ENCODE measurements around the gene URM1.
"Not testable (repeated sequence)": the region's sequence is repeated elsewhere in the genome, so short reads cannot be mapped to it uniquely, and the experiment has no call there.

The URM1 gene

DNA sequence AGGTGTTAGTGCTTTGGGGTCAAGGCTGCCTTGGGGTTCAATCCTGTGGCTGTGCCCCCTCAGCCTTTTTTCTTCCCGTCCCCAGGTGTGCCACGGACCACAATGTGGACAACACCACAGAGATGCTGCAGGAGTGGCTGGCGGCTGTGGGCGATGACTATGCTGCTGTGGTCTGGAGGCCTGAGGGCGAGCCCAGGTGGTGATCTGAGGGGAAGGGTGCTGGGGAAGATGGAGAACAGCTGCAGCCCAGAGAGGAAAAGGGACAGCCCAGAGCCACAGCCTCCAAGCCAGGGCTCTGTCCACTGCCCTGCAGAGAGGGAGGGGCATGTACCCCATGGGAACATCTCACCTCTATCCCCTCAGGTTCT lies 51.6 kb downstream of the URM1 start:
- no peaks in the 10 kb centered on the region for H3K9me3 ChIP-seq (ENCODE audit: low read length)
- H3K9ac ChIP-seq (ENCODE audit: low read length): no peak overlapping the region
- no peaks in the 10 kb centered on the region for H3F3A ChIP-seq (ENCODE audit: insufficient read depth, low read length)
- no peak overlapping the region for H2AFZ ChIP-seq (ENCODE audit: low read length)
- peaks cover 19% of the 10 kb centered on the region for H3K4me1 ChIP-seq (ENCODE audit: insufficient read depth, low read length, severe bottlenecking)
- H3K9me2 ChIP-seq (ENCODE audit: low read depth, low read length): no peaks in the 10 kb centered on the region
- H3K4me2 ChIP-seq (ENCODE audit: low read length): no peak overlapping the region
- TF ChIP-seq EZH2 (IDR thresholded peaks at IDR 0.05; ENCODE audit: borderline replicate concordance, low read length): no peak
- TF ChIP-seq, protein P1, sequence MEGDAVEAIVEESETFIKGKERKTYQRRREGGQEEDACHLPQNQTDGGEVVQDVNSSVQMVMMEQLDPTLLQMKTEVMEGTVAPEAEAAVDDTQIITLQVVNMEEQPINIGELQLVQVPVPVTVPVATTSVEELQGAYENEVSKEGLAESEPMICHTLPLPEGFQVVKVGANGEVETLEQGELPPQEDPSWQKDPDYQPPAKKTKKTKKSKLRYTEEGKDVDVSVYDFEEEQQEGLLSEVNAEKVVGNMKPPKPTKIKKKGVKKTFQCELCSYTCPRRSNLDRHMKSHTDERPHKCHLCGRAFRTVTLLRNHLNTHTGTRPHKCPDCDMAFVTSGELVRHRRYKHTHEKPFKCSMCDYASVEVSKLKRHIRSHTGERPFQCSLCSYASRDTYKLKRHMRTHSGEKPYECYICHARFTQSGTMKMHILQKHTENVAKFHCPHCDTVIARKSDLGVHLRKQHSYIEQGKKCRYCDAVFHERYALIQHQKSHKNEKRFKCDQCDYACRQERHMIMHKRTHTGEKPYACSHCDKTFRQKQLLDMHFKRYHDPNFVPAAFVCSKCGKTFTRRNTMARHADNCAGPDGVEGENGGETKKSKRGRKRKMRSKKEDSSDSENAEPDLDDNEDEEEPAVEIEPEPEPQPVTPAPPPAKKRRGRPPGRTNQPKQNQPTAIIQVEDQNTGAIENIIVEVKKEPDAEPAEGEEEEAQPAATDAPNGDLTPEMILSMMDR (IDR thresholded peaks at IDR 0.05; ENCODE audit: low read length): no peak
- no peaks in the 10 kb centered on the region for H3K36me3 ChIP-seq (ENCODE audit: insufficient read depth, low read length)
- H3K27ac ChIP-seq (ENCODE audit: low read depth, low read length, poor library complexity, severe bottlenecking): no peak overlapping the region
- H4K20me1 ChIP-seq (ENCODE audit: insufficient read depth, low read length): no peaks in the 10 kb centered on the region
- H3K27me3 ChIP-seq (ENCODE audit: insufficient read depth, low read length): peaks cover 7% of the 10 kb centered on the region; the same call in 1 of the 2 replicates
- no peaks in the 10 kb centered on the region for H3K79me2 ChIP-seq (ENCODE audit: insufficient read depth, low read length)
- H3K4me3 ChIP-seq (ENCODE audit: low read depth, low read length, poor library complexity, severe bottlenecking): no peak overlapping the region

DNA sequence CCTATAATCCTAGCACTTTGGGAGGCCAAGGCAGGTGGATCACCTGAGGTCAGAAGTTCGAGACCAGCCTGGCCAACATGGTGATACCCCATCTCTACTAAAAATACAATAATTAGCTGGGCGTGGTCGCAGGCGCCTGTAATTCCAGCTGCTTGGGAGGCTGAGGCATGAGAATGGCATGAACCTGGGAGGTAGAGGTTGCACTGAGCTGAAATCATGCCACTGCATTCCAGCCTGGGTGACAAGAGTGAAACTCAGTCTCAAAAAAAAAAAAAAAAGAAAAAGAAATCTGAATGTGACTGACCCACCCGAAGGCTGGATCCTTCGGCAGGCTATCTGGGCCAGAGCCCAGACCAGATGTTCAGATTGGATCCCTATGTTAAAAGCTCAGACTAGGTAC lies 52.2 kb downstream of the URM1 start:
- H4K20me1 ChIP-seq (ENCODE audit: insufficient read depth, low read length); H2AFZ ChIP-seq (ENCODE audit: low read length); H3K4me3 ChIP-seq (ENCODE audit: low read depth, low read length, poor library complexity, severe bottlenecking); H3K9me2 ChIP-seq (ENCODE audit: low read depth, low read length); H3K9me3 ChIP-seq (ENCODE audit: low read length); H3K9ac ChIP-seq (ENCODE audit: low read length); H3K36me3 ChIP-seq (ENCODE audit: insufficient read depth, low read length); H3K27me3 ChIP-seq (ENCODE audit: insufficient read depth, low read length); H3K4me2 ChIP-seq (ENCODE audit: low read length); H3K79me2 ChIP-seq (ENCODE audit: insufficient read depth, low read length); H3F3A ChIP-seq (ENCODE audit: insufficient read depth, low read length); H3K27ac ChIP-seq (ENCODE audit: low read depth, low read length, poor library complexity, severe bottlenecking): not testable (repeated sequence)
- H3K4me1 ChIP-seq (ENCODE audit: insufficient read depth, low read length, severe bottlenecking): peaks cover 19% of the 10 kb centered on the region

DNA sequence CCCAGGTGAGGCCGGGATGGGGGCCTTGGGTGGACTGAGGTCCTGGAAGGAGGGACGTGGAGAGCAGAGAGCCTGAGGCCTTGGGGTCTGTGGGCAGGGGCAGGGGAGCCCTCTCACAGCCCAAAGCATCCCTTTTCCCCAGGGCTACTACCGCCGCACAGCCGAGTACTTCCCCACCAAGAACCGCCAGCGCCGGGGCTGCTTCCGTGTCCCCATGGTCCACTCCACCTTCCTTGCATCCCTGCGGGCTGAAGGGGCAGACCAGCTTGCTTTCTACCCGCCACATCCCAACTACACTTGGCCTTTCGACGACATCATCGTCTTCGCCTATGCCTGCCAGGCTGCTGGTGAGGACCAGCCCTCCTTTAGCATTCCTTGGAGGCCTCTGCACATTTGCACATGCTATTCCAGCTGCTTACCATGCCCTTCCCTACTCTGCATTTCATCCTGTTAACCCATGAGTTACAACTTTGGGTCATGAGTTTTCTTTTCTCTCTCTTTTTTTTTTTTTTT lies 53.1 kb downstream of the URM1 start:
- Histone ChIP-seq H3K27me3 (ENCODE audit: insufficient read depth, low read length) (peaks cover 11% of the 10 kb centered on the region; the same call in 1 of the 2 replicates), H3K36me3 (ENCODE audit: insufficient read depth, low read length) (no peaks in the 10 kb centered on the region), H3K79me2 (ENCODE audit: insufficient read depth, low read length) (no peaks in the 10 kb centered on the region), H3K4me2 (ENCODE audit: low read length) (no peak overlapping the region), H2AFZ (ENCODE audit: low read length) (no peak overlapping the region), H3K9me2 (ENCODE audit: low read depth, low read length) (no peaks in the 10 kb centered on the region), H3K9ac (ENCODE audit: low read length) (no peak overlapping the region), H3F3A (ENCODE audit: insufficient read depth, low read length) (no peaks in the 10 kb centered on the region), H3K27ac (ENCODE audit: low read depth, low read length, poor library complexity, severe bottlenecking) (no peak overlapping the region), H3K9me3 (ENCODE audit: low read length) (no peaks in the 10 kb centered on the region), H3K4me1 (ENCODE audit: insufficient read depth, low read length, severe bottlenecking) (peaks cover 17% of the 10 kb centered on the region), H4K20me1 (ENCODE audit: insufficient read depth, low read length) (no peaks in the 10 kb centered on the region), H3K4me3 (ENCODE audit: low read depth, low read length, poor library complexity, severe bottlenecking) (no peak overlapping the region)
- TF ChIP-seq EZH2 (IDR thresholded peaks at IDR 0.05; ENCODE audit: borderline replicate concordance, low read length): no peak
- TF ChIP-seq, protein P1 (IDR thresholded peaks at IDR 0.05; ENCODE audit: low read length): no peak

Measured in OCI-LY1 (cell line).